HUES64 (cell line): ENCODE data around the gene FMR1.
A peak's percentile ranks its signal among the peaks of the same experiment; 100 is the strongest.

Source experiments
- H3K27ac ChIP-seq: 2 replicates; pipeline ENCODE4 v1.7.0; 2013; ENCODE audit warnings: low read depth, low read length, inconsistent platforms
- H3K27me3 ChIP-seq: 2 replicates; pipeline ENCODE4 v1.6.1; 2013; ENCODE audit warnings: mild to moderate bottlenecking, low read length; ENCODE audit not compliant: insufficient read depth
- H3K36me3 ChIP-seq: 2 replicates; pipeline ENCODE4 v1.6.1; 2013; ENCODE audit warnings: mild to moderate bottlenecking, low read length; ENCODE audit not compliant: insufficient read depth
- H3K4me1 ChIP-seq: 2 replicates; pipeline ENCODE4 v1.6.1; 2013; ENCODE audit warnings: mild to moderate bottlenecking, low read length, moderate library complexity; ENCODE audit not compliant: insufficient read depth
- H3K4me3 ChIP-seq: 2 replicates; pipeline ENCODE4 v1.5.1; 2013; ENCODE audit warnings: mild to moderate bottlenecking, low read length, moderate library complexity
- H3K9ac ChIP-seq: 2 replicates; pipeline ENCODE4 v1.6.1; 2013; ENCODE audit warnings: mild to moderate bottlenecking, low read depth, low read length
- H3K9me3 ChIP-seq: 2 replicates; pipeline ENCODE4 v1.6.1; 2013; ENCODE audit warnings: low read depth, low read length; ENCODE audit not compliant: insufficient read depth
- WGBS: fragments of 150-250, 120-280 bp; methylation state at CpG from one replicate; pipeline ENCODE4 v1.1.7; 2013; ENCODE audit warnings: missing lambda C conversion rate; 5-methylcytosine and 5-hydroxymethylcytosine counted together

The FMR1 gene

DNA sequence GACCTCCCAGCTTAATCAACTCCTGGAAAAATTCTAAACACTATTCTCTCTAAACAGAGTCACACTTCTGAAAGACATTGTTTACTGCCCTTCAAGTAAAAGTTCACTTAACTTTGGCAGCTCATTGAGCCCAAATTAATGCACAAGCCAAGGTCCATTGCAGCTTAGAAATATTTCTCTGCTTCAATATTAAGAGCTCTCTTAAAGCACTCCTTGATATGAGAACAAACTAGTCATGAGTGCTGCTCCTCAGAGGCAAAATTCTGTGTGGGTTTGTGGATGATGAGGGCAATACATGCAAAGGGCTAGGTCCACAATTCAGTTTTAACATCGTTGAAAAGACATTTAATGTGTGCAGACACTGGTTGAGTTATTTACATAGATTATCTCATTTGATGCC is 12.8 kb upstream of the FMR1 start:
- Histone ChIP-seq H3K27ac (no peak overlapping the region), H3K27me3 (no peaks in the 10 kb centered on the region), H3K9ac (no peak overlapping the region), H3K4me3 (no peak overlapping the region), H3K4me1 (peaks cover 5% of the 10 kb centered on the region; the same call in 1 of the 2 replicates), H3K9me3 (no peaks in the 10 kb centered on the region), H3K36me3 (no peaks in the 10 kb centered on the region)
- 83% methylated on average over 1 of the region's 1 CpG for WGBS

DNA sequence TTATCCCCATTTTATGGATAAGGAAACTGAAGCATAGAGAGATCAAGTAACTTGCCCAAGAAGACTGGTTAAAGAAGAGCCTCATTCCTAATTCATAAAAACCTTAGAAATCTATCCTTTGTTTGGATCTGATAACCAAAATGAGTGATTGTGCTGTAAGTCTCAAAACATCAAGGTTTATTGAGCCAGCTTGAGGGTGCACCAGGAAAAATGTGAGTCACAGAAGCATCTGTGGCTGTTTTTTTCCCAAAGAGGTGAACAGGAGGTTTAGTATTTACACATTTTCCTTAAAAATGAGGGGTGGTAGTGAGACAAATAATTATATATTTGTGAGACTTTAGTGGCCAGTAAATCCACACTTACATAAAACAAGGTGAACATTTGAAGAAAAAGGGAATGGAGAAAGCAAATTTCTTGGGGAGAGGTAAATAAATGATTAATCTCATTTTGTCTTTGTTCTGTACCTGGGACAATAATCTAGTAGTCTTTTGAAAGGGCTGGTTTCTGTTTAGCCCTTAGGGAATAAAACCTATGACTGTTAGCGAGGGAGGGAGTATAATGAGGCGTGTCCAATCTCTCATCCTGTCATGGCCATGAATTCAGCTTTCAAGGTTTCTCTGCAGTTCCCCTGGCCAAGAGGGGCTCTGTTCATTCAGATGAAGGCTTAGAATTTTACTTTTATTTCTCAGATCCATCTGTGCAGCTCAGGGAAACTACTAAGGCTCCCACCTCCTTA is 12.2 kb upstream of the FMR1 start:
- 92% methylated on average over 2 of the region's 2 CpGs for WGBS
- no peaks in the 10 kb centered on the region for H3K36me3 ChIP-seq
- H3K9me3 ChIP-seq, result no peaks in the 10 kb centered on the region
- no peak overlapping the region for H3K27ac ChIP-seq
- no peak overlapping the region for H3K9ac ChIP-seq
- H3K4me3 ChIP-seq, result no peak overlapping the region
- H3K4me1 ChIP-seq, result peaks cover 5% of the 10 kb centered on the region; the same call in 1 of the 2 replicates
- H3K27me3 ChIP-seq, result no peaks in the 10 kb centered on the region

DNA sequence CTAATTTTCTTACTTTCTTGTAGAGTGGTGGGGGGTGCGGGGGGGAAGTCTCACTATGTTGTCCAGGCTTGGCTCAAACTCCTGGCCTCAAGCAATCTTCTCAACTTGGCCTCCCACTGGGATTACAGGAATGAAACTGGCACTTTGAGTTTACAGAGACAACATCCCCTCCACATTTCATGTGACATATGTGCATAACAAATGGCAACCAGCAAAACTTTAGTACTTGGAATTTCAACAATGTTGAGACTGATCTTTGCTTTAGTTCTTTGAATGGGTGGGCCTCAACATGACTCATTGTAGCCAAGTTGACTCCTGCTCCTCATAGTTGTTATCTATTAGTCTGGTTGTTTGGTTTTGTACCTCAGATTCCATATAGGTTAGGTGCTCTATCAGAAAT is 11.4 kb upstream of the FMR1 start:
- Histone ChIP-seq H3K9ac (no peak overlapping the region), H3K27ac (no peak overlapping the region; the same call in 1 of the 2 replicates), H3K36me3 (no peaks in the 10 kb centered on the region), H3K9me3 (no peaks in the 10 kb centered on the region), H3K4me3 (no peak overlapping the region), H3K27me3 (no peaks in the 10 kb centered on the region), H3K4me1 (peaks cover 5% of the 10 kb centered on the region; the same call in 1 of the 2 replicates)
- WGBS, result no CpG with 5 or more reads among the region's 1 CpG

DNA sequence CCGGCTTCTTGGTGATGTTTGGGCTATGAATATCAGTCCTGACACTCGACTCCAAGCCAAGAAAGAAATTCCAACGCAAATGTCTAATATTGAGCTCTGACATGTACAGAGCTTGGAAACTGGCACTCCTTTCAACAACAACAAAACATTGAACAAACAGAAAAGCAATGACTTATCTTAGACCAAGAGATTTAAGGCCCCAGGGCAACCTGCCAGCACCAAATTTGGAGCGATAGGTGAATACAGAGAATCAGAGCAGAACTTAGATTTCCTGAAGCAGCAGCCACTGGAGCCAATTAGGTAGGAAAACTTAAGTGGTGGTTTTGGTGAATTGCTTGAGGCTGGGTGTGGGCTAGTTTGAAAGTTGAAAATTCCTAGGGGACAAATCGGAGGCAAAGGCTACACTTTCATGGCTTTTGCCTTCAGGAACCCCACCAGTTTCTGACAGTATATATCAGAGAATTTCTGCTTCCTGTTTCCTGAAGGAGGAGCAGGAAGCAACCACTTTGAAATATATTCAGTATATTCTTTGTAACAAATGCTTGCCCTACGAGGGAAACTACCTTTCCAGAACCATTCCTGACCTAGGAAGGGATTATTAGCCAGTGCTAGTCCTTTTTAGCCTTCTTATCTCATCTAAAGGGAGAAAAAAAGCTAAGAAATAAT is 10.1 kb upstream of the FMR1 start:
- H3K27ac ChIP-seq, result no peak overlapping the region
- peaks cover 5% of the 10 kb centered on the region; the same call in 1 of the 2 replicates for H3K4me1 ChIP-seq
- H3K4me3 ChIP-seq, result no peak overlapping the region
- no peaks in the 10 kb centered on the region for H3K36me3 ChIP-seq
- H3K9ac ChIP-seq, result no peak overlapping the region
- no peaks in the 10 kb centered on the region for H3K9me3 ChIP-seq
- H3K27me3 ChIP-seq, result no peaks in the 10 kb centered on the region
- 92% methylated on average over 5 of the region's 6 CpGs for WGBS

DNA sequence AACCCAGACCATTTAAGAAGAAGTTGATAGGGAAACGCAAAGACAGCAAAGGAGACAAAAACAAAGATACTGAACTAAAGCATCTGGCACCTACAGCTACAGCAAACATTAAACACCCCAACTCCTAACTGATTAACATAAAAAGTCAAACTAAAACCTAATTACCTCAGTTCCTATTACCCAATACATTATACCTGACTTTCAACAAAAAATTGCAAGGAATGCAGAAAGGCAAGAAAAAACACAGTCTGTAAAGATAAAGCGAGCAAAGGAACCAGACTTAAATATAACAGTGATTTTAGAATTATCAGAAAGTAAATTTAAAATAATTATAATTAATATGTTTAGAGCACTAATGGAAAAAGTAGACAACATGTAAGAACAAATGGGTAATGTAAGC is 9.4 kb upstream of the FMR1 start:
- Histone ChIP-seq H3K27ac (no peak overlapping the region), H3K9ac (no peak overlapping the region), H3K4me3 (no peak overlapping the region), H3K4me1 (peaks cover 5% of the 10 kb centered on the region; the same call in 1 of the 2 replicates), H3K27me3 (no peaks in the 10 kb centered on the region), H3K9me3 (no peaks in the 10 kb centered on the region), H3K36me3 (no peaks in the 10 kb centered on the region)
- 83% methylated on average over 1 of the region's 2 CpGs for WGBS

DNA sequence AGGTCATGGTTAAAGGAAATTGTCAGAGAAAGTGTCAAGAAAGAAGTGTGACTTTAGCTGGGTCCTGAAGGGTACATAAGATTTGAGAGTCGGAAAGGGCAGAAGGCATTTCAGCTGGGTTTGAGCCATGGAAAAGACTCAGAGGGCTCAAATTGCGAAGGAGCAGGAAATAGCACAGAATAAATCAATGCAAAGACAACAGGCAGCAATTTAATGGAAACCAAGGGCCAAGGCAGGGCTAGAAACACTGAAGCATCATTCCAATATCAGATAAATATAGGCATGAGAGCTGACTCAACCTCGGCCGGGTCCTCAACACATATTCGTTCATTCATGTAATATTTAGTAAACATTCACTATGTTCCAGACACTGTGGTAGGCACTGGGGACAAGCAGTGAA is 3.6 kb upstream of the FMR1 start:
- H3K27ac ChIP-seq, result no peak overlapping the region
- H3K4me3 ChIP-seq, result no peak overlapping the region
- H3K9ac ChIP-seq, result no peak overlapping the region
- 0 out of 2 replicates have a peak, but pooled peaks cover 5% of the 10 kb centered on the region for H3K4me1 ChIP-seq
- H3K9me3 ChIP-seq, result no peaks in the 10 kb centered on the region
- peaks cover 7% of the 10 kb centered on the region; the same call in 1 of the 2 replicates for H3K27me3 ChIP-seq
- no peaks in the 10 kb centered on the region for H3K36me3 ChIP-seq
- 88% methylated on average over 5 of the region's 5 CpGs for WGBS

DNA sequence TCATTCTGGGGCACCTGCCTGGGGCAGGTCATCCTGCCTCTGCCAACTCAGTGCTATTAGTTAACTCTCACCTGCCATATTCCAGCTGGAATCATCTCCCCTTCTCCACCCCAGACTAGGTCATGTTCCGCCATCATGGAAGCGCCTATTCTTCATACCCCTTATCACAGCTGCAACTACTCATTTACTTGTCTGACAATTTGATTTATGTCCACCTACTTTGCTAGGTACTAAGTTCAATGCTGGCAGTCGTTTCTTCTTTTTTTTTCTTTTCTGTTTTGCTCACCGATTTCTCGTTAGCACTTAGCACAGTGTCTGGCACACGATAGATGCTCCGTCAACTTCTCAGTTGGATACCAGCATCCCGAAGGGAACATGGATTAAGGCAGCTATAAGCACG is 1.1 kb upstream of the FMR1 start:
- Histone ChIP-seq H3K9me3 (no peaks in the 10 kb centered on the region), H3K9ac (no peak overlapping the region), H3K27ac (no peak overlapping the region), H3K4me1 (peaks cover 20% of the 10 kb centered on the region; the same call in 1 of the 2 replicates), H3K27me3 (peaks cover 7% of the 10 kb centered on the region; the same call in 1 of the 2 replicates), H3K36me3 (no peaks in the 10 kb centered on the region), H3K4me3 (no peak overlapping the region)
- 91% methylated on average over 9 of the region's 9 CpGs for WGBS

DNA sequence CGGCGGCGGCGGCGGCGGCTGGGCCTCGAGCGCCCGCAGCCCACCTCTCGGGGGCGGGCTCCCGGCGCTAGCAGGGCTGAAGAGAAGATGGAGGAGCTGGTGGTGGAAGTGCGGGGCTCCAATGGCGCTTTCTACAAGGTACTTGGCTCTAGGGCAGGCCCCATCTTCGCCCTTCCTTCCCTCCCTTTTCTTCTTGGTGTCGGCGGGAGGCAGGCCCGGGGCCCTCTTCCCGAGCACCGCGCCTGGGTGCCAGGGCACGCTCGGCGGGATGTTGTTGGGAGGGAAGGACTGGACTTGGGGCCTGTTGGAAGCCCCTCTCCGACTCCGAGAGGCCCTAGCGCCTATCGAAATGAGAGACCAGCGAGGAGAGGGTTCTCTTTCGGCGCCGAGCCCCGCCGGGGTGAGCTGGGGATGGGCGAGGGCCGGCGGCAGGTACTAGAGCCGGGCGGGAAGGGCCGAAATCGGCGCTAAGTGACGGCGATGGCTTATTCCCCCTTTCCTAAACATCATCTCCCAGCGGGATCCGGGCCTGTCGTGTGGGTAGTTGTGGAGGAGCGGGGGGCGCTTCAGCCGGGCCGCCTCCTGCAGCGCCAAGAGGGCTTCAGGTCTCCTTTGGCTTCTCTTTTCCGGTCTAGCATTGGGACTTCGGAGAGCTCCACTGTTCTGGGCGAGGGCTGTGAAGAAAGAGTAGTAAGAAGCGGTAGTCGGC is 528 bp downstream of the FMR1 start:
- Histone ChIP-seq H3K27ac (peak overlapping the region; percentile 91), H3K9ac (peak overlapping the region; percentile 91), H3K4me1 (peaks cover 37% of the 10 kb centered on the region), H3K9me3 (no peaks in the 10 kb centered on the region), H3K4me3 (peak overlapping the region; percentile 88), H3K27me3 (peaks cover 7% of the 10 kb centered on the region; the same call in 1 of the 2 replicates), H3K36me3 (no peaks in the 10 kb centered on the region)
- under 1% methylated on average over 42 of the region's 58 CpGs for WGBS

DNA sequence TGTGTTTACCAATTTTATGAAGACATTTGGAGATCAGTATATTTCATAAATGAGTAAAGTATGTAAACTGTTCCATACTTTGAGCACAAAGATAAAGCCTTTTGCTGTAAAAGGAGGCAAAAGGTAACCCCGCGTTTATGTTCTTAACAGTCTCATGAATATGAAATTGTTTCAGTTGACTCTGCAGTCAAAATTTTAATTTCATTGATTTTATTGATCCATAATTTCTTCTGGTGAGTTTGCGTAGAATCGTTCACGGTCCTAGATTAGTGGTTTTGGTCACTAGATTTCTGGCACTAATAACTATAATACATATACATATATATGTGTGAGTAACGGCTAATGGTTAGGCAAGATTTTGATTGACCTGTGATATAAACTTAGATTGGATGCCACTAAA is 1.9 kb downstream of the FMR1 start:
- H3K9me3 ChIP-seq, result no peaks in the 10 kb centered on the region
- H3K36me3 ChIP-seq, result no peaks in the 10 kb centered on the region
- no peak overlapping the region for H3K27ac ChIP-seq
- WGBS, result 73% methylated on average over 1 of the region's 6 CpGs
- H3K4me3 ChIP-seq, result peak overlapping the region; percentile 88
- peaks cover 47% of the 10 kb centered on the region for H3K4me1 ChIP-seq
- H3K27me3 ChIP-seq, result peaks cover 7% of the 10 kb centered on the region; the same call in 1 of the 2 replicates
- H3K9ac ChIP-seq, result peak overlapping the region; percentile 91; the same call in 1 of the 2 replicates

DNA sequence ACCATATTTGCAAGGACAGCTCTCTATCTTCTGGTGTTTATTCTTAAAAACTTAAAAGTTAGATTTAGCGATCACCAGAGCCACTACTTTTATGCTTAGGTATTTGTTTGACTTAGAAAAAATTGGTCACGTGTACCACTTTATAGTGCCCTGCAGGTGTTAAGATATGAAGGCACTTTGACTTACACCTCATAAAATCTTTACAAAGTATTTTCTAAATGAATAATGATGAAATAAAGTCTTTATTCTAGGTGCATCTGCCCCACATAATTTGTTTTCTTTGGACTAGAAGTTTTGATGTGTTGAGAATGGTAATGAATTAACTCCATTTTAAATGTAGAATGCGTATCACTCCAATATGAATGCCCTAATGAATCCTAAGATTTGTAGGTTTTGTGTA is 2.9 kb downstream of the FMR1 start:
- Histone ChIP-seq H3K27ac (no peak overlapping the region), H3K9ac (no peak overlapping the region)
- WGBS, result no CpG with 5 or more reads among the region's 3 CpGs

More for the DNA sequence above, 2.9 kb downstream of the FMR1 start:
- H3K9me3 ChIP-seq, result no peaks in the 10 kb centered on the region
- peaks cover 50% of the 10 kb centered on the region for H3K4me1 ChIP-seq
- H3K4me3 ChIP-seq, result peak overlapping the region; percentile 88
- H3K27me3 ChIP-seq, result peaks cover 7% of the 10 kb centered on the region; the same call in 1 of the 2 replicates
- no peaks in the 10 kb centered on the region for H3K36me3 ChIP-seq
